GM18951 (cell line): ENCODE results near the gene TMEM205.
"Not testable (repeated sequence)": the region's sequence is repeated elsewhere in the genome, so short reads cannot be mapped to it uniquely, and the experiment has no call there.

Source experiments
- POLR2A ChIP-seq: IDR thresholded peaks from 4 replicates; pipeline ENCODE4 v1.6.1; 2011; ENCODE audit warnings: mild to moderate bottlenecking; ENCODE audit not compliant: insufficient read length, insufficient read depth; ENCODE audit errors: extremely low read depth
- in situ Hi-C: fragments of 300-500 bp; cut with MboI; formaldehyde crosslinking; loops from one replicate; pipeline ENCODE4 v1.12.0; 2022; ENCODE audit warnings: low sequenced_read_pairs, mixed read lengths, inconsistent platforms; ENCODE audit not compliant: unreplicated experiment

The TMEM205 gene

DNA sequence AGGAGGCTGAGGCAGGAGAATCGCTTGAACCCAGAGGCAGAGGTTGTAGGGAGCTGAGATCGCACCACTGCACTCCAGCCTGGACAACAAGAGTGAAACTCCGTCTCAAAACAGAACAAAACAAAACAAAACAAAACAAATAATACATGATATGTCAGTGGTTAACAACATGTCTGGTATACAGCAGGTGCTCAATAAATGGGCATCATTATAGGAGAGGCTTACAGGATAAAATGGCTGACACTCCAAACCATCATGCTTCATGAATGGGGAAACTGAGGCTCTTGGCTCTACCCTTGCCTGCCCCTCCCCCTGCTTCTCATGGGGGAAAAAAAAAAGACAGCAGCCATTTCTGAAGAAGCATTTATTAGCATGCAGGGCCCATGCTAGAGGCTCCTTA lies 3.6 kb downstream of the TMEM205 start:
- no peak for TF ChIP-seq POLR2A
- in situ Hi-C loops, result no loop called here

DNA sequence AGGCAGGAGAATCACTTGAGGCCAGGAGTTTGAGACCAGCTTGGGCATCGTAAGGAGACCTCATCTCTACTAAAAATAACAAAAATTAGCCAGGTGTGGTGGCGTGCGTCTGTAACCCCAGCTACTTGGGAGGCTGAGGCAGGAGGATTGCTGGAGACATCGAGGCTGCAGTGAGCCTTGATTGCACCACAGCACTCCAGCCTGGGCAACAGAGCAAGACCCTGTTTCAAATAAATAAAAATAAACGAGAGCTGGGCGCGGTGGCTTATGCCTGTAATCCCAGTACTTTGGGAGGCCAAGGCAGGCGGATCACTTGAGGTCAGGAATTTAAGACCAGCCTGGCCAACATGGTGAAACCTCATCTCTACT lies 6.0 kb downstream of the TMEM205 start:
- in situ Hi-C loops, result not testable (repeated sequence)

DNA sequence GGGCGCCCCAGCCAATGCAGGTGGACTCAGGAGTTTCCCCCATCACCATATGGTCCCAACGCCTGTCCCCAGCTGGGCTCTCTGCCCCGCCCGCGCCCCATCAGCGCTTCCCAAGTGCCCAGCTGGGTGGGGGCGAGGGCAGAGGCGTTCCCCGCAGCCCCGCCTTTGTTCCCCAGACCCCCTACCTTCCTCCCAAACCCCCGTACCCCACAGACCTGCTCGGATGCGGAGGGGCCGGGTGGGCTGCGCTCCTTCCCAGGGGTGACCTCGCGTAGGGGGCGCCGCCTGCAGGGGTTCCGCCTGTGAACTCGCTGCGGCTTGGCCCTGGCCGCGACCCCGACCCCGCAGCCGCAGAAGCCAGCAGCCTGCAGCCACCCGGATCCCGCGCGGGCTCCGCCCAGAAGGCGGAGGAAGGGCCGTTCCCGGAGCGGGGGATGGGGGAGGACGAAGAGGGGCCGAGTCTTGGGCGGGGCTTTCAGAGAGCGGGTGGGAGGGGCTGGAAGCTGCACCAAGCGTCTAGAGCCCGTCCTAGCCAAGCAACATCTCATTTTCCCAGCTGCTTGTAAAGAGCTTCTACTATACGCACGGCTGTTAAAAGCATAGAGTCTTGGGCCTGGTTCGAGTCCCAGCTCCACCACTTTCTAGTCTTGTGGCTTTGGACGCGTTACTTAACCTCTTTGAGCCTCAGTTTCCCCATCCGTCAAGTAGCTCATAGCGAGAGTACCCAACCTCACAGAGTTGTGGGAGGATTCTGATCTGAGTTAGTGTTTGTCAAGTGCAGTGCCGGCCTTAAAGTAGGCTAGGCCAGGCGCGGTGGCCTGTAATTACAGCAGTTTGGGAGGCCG lies 6.6 kb downstream of the TMEM205 start, which contains the start of gene RAB3D:
Gene RAB3D (minus strand): TSS at position 404 of the 845 bp plus-strand sequence. CDS start 2,258 bp downstream, outside the sequence.
- peak; percentile 76 for TF ChIP-seq POLR2A
- in situ Hi-C loops, result no loop called here

DNA sequence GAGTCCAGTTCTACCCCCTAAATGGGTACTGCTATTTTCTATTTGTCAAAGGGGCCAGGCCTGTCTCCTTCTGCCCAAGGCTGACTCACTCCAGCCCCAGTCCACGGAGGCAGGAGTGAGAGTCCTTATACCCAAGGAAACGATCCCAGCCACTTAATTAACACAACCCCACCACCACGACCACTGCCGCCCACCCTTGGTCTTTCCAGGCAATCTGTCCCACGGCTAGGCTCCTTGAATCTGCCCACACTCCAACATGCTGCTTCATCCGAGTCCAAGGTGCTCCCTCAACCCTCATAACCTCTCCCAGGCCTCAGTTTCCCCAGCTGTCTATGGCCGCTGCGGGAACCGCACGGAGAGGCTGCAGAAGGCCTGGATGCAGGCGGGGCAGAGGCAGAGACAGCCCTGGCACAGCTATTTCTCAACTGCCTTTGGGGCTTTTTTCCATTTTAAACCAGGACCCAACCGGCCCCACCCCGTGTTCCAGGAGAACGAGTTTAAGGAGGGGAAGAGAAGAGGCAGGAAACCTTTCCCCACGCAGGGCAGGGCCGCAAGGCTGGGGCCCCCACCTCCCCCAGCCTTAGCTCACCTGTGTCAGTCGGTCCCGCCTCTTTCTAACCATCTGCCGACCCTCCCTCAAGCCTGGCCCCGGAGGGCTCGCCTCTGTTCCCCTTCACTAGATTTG lies 7.4 kb downstream of the TMEM205 start:
- in situ Hi-C loops, result no loop called here
- TF ChIP-seq POLR2A, result no peak

DNA sequence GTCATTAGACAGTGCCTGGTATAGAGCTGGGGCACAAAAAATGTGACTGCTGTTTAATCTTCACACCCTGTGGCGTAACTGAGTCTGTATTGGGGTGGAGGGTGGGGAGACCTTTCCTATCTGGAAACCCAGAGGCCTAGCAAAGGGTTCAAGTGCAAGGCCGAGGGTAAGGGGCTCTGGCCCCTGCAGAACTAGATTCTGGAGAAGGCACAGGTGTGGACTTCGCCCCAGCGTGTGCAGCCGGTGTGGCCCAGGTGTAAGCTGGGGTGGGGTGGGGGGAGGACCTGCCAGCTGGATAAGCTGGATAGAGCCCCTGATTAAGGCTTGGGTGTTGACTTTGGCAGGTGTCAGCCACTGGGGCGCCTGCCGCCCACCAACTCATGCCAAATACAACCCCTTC lies 7.9 kb downstream of the TMEM205 start:
- in situ Hi-C loops, result no loop called here
- no peak for TF ChIP-seq POLR2A

DNA sequence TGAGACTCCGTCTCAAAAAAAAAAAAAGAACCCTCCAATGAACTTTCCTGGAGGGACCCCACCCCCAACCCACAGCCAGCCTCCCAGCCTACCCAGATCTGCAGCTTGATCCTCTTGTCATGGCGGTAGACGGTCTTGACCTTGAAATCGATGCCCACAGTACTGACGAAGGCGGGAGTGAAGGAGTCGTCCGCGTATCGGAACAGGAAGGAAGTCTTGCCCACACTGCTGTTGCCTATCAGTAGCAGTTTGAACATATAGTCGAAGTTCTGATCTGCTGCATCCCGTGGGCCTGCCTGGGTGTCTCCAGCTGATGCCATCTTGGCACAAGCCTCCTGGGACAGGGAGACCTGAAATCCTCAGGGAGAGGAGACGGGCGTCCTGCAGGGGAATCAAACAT lies 9.0 kb downstream of the TMEM205 start:
- no peak for TF ChIP-seq POLR2A
- in situ Hi-C loops, result no loop called here

DNA sequence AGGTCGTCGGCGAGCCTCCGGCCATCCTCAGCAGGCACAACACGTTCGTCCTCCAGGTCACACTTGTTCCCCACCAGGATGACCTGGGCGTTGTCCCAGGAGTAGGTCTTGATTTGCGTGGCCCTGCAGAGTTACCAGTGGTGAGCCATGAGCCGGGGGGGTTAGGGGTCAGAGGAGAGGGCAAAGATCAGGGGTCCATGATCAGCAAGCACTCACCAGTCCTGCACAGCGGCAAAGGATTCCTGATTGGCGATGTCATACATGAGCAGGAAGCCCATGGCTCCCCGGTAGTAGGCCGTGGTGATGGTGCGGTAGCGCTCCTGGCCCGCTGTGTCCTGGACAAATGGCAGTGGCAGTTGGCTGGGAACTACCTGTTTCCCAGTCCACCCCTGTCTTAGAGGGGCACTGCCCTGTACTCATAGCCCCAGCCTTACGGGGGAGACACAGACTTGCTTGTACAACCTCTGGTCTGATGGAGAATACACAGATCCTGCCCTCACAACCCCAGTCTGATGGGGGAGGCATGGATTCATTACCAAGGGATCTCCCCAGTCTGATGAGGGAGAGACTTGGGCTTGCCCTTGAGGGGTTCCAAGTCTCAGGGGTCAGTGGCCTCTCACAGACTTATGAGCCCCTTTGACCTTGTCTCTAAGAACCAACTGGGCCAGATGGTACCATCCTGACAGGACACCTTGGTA lies 10.5 kb downstream of the TMEM205 start:
- no peak for TF ChIP-seq POLR2A
- in situ Hi-C loops, result no loop called here

DNA sequence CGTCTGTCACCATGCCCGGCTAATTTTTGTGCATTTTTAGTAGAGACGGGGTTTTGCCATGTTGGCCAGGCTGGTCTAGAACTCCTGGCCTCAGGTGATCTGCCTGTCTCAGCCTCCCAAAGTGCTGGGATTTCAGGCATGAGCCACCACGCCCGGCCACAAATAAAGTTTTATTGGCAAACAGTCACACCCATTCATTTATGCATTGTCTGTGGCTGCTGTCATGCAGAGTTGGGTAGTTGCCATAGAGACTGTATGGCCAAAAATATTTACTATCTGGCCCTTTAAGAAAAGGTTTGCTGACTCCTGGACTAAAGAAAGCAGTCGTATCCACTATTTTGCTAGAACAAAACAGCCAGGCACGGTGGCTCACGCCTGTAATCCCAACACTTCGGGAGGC lies 12.2 kb downstream of the TMEM205 start:
- in situ Hi-C loops, result not testable (repeated sequence)

DNA sequence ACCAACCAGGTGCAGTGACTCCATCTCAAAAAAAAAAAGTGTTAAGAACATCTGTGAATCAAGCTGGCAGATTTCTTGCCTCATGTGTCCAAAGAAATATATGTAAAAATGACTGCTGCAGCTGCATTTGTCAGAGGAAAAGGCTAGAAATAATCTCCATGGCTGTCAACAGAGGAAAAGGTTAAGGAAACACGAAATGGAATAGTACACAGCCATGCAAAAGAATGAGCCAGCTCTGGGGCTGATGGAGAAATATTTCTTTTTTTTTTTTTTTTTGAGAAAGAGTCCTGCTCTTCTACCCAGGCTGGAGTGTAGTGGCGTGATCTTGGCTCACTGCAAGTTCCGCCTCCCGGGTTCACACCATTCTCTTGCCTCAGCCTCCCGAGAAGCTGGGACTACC lies 13.2 kb downstream of the TMEM205 start:
- in situ Hi-C loops, result no loop called here
- no peak for TF ChIP-seq POLR2A

DNA sequence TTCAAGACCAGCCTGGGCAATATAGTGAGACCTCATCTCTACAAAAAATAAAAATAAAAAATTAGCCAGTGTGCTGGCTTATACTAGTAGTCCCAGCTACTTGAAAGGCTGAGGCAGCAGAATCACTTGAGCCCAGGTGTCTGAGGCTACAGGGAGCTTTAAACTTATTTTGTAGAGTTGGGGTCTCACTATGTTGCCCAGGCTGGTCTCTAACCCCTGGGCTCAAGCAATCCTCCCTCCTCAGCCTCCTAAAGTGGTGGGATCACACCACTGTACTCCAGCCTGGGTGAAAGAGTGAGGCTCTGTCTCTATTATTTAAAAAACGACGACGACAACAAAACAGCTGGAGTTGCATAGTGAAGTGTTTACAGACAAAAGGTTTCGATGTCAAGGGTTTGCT lies 14.6 kb downstream of the TMEM205 start:
- no peak for TF ChIP-seq POLR2A
- in situ Hi-C loops, result no loop called here

DNA sequence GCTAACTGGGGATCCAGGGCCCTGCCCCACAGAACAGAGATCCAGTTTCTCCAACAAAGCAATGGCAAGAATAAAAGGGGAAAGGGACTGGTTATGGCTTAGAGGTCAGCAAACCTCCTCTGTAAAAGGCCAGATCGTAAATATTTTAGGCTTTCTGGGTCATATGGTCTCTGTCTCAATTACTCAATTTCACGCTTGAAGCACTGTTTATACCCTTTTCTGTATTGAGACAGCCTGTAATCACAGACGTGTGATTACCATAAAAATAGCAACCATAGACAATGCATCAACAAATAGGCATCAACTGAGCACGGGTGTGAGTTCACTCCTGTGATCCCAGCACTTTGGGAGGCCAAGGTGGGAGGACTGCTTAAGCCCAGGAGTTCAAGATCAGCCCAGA lies 15.9 kb downstream of the TMEM205 start:
- TF ChIP-seq POLR2A, result no peak

DNA sequence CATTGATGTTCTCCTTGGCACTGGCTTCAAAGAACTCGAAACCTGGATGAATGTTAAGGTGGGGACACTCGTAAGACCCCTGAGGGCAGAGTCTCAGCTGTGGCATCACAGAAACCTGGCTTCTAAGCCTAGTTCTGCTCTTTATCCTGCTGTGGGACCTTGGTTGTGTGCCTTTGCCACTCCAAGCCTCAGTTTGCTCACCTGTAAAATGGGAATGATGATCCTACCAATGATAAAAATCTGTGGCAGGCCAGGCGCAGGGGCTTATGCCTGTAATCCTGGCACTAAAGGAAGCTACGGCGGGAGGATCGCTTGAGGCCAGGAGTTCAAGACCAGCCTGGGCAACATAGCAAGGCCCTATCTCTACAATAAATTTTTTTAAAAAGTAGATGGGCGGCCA lies 20.5 kb downstream of the TMEM205 start:
- no peak for TF ChIP-seq POLR2A
- in situ Hi-C loops, result no loop called here

More for the DNA sequence above, 15.9 kb downstream of the TMEM205 start:
- in situ Hi-C loops, result no loop called here

DNA sequence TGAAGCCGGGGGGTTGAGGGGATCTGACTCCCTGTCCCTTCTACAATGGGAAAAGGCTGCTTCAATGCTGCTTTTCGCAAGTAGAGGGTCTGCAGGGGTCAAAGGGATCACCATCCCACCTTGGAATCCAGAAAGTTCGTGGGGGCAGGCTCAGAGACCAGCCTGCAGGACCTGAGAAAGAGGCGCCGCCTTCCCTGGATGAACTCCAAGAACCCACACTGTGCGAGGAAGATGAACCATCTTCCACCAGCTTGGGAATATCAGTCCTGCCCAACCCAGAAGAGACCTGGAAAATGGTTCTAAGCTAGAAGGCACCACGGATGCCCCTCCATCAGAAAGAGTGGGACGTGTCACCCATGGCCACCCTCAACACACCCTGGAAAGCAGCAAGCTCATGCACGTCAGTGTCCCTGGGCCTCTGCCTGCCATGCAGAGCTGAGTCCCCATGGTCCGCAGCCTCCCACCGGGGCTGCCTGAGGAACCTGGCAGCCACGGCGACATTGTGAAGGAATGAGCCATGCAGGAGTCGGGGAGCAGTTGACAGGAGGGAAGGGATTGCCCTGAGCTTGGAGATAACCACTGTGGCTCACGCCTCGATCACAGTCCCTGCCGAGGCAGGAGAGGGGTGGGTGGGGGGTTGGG lies 21.2 kb downstream of the TMEM205 start:
- in situ Hi-C loops, result no loop called here
- no peak for TF ChIP-seq POLR2A

DNA sequence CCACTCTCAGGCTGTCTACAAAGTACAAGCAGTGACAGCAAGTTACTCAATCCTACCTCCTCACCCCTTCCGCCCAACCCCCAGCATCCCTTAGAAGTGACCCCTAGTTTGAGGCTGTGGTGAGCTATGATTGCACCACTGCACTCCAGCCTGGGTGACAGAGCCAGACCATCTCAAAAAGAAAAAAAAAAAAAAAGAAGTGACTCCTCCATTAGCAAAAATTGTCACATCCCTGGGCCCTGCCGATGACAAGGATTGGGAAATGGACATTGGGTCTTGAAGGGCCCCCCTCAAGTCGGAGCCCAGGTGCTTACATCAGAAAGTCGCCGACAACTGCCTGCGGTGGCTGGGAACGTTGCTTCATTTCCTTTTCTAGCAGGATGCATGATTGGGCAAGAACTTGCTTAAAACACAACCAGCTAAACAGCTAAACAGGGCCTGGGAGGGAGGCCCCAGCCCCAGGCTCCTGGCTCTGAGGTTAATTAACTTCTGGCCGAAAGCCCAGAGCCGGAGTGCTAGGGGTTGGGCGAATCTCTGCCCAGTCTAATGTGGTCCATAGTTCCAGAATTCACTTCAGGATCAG lies 21.9 kb downstream of the TMEM205 start:
- peak; percentile 22 for TF ChIP-seq POLR2A
- in situ Hi-C loops, result no loop called here
